ENCODE results near the gene ARSB. TPM values are rescaled to one million over a fixed set of nuclear protein-coding genes. Genes with fewer than 3 reads are reported as not detected.
"Not testable (repeated sequence)": the region's sequence is repeated elsewhere in the genome, so short reads cannot be mapped to it uniquely, and the experiment has no call there.

The ARSB gene
- total RNA-seq, 1 donor from 2014 or later = 11.6 TPM

- intact Hi-C loops (cut with micrococcal nuclease) = no loop called here
Measured at GRCh38 chr5:78758169-78758839, 226.8 kb downstream of the ARSB start.

- intact Hi-C loops (cut with micrococcal nuclease) = no loop called here
Measured at GRCh38 chr5:78757269-78758053, 227.6 kb downstream of the ARSB start.

- intact Hi-C loops (cut with micrococcal nuclease) = no loop called here
Measured at GRCh38 chr5:78756858-78757257, 228.3 kb downstream of the ARSB start.

- intact Hi-C loops (cut with micrococcal nuclease) = no loop called here
Measured at GRCh38 chr5:78755822-78756429, 229.2 kb downstream of the ARSB start.

GRCh38 chr5:78754655-78755054, 230.5 kb downstream of the ARSB start:
- intact Hi-C loops (cut with micrococcal nuclease) = no loop called here

GRCh38 chr5:78753093-78753531, 232.0 kb downstream of the ARSB start:
- intact Hi-C loops (cut with micrococcal nuclease) = no loop called here

- intact Hi-C loops (cut with micrococcal nuclease) = no loop called here
Measured at GRCh38 chr5:78751872-78752271, 233.2 kb downstream of the ARSB start.

GRCh38 chr5:78750281-78750680, 234.8 kb downstream of the ARSB start:
- intact Hi-C loops (cut with micrococcal nuclease) = no loop called here

- intact Hi-C loops (cut with micrococcal nuclease) = no loop called here
Measured at GRCh38 chr5:78747705-78748359, 237.3 kb downstream of the ARSB start.

- intact Hi-C loops (cut with micrococcal nuclease) = no loop called here
Measured at GRCh38 chr5:78747055-78747454, 238.1 kb downstream of the ARSB start.

- intact Hi-C loops (cut with micrococcal nuclease) = no loop called here
Measured at GRCh38 chr5:78746021-78746770, 238.9 kb downstream of the ARSB start.

GRCh38 chr5:78744951-78745534, 240.1 kb downstream of the ARSB start:
- intact Hi-C loops (cut with micrococcal nuclease) = no loop called here

GRCh38 chr5:78741019-78741418, 244.1 kb downstream of the ARSB start:
- intact Hi-C loops (cut with micrococcal nuclease) = no loop called here

GRCh38 chr5:78738693-78739300, 246.3 kb downstream of the ARSB start:
- intact Hi-C loops (cut with micrococcal nuclease) = no loop called here

GRCh38 chr5:78738104-78738503, 247.0 kb downstream of the ARSB start:
- intact Hi-C loops (cut with micrococcal nuclease) = no loop called here

GRCh38 chr5:78735834-78736463, 249.2 kb downstream of the ARSB start:
- intact Hi-C loops (cut with micrococcal nuclease) = no loop called here

GRCh38 chr5:78734950-78735349, 250.2 kb downstream of the ARSB start:
- intact Hi-C loops (cut with micrococcal nuclease) = no loop called here

GRCh38 chr5:78734094-78734845, 250.8 kb downstream of the ARSB start:
- intact Hi-C loops (cut with micrococcal nuclease) = no loop called here

- intact Hi-C loops (cut with micrococcal nuclease) = not testable (repeated sequence)
Measured at GRCh38 chr5:78732721-78733120, 252.4 kb downstream of the ARSB start.

Measured in T-helper 2 cell treated with Interferon-gamma antibody and Interleukin-4, amounts not matched to agents 100 ng/mL and 5 ng/mL, for 36 hours (primary cell).